Measurements from ENCODE around the gene ENPP5.
"Not testable (repeated sequence)": the region's sequence is repeated elsewhere in the genome, so short reads cannot be mapped to it uniquely, and the experiment has no call there.

The ENPP5 gene

DNA sequence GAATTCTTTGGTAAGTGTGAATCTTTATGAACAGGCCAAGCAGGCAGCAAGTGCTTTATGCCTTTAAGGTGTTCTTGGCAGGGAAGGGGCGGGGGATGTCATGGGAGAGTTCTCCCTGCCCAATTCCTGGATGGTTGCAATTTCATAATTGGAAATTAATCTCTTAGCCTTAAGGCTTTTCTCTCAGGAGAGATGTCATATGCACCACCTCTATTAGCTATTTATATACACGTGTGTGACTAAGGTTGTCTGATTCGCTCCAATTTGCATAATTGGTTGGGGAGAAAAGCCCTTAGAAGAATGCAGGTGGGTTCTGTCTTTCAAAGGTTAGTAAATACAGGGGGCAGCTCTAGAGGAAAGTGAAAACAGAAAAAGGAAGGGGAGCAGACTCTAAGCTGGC is 5.2 kb upstream of the ENPP5 start:
- Histone ChIP-seq H3K36me3 (ENCODE audit: control insufficient read depth, insufficient read depth, low read length) (no peaks in the 10 kb centered on the region), H3K9me3 (ENCODE audit: control insufficient read depth, low read length) (no peaks in the 10 kb centered on the region), H3K4me1 (ENCODE audit: control insufficient read depth, insufficient read depth, low read length, poor library complexity, severe bottlenecking) (peaks cover 2% of the 10 kb centered on the region), H3K27me3 (replicated peaks; ENCODE audit: control insufficient read depth, insufficient read depth, low read length, poor library complexity, severe bottlenecking) (no peaks in the 10 kb centered on the region), H3K4me3 (ENCODE audit: insufficient read depth, low read depth, low read length, poor library complexity, severe bottlenecking) (no peak overlapping the region), H3K27ac (ENCODE audit: insufficient read depth, low read length, poor library complexity, severe bottlenecking) (no peak overlapping the region)
- DNase-seq: no peak

DNA sequence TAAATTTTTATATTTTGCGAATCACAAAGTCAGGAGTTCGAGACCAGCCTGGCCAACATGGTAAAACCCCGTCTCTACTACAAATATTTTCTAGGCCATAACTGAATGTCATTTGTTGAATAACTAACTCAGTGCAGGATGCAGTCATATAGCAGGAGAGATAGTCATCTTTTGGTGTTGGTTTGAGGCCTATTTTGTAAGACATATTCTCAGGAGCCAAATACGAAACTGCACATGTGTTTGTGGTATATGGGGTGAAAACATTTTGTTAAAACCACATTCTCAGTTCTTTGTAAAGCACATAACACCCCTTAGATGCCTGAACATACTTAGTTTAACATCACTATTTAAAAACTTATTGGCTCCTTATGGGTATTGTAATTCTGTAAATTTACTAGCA is 4.7 kb upstream of the ENPP5 start:
- DNase-seq: no peak
- no peak overlapping the region for H3K27ac ChIP-seq (ENCODE audit: insufficient read depth, low read length, poor library complexity, severe bottlenecking)

DNA sequence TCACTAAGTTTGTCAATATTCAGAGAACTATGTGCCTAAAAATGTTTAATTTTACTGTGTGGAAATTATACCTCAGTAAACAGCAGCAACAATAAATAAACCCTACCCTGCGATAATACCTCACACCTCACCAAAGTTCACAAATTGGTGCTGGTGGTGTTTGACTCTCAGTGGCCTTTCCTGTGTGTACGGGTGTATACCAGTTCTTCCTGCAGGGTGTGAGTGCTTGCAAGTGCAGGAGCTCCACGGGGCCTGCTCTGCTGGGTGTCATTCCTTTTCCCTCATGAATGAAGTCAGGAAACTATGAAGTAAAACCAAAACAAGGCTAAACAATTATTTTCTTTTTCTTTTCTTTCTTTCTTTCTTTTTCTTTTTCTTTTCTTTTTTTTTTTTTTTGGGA is 4.1 kb upstream of the ENPP5 start:
- DNase-seq: no peak
- no peak overlapping the region for H3K27ac ChIP-seq (ENCODE audit: insufficient read depth, low read length, poor library complexity, severe bottlenecking)
- H3K9me3 ChIP-seq (ENCODE audit: control insufficient read depth, low read length): no peaks in the 10 kb centered on the region
- H3K4me1 ChIP-seq (ENCODE audit: control insufficient read depth, insufficient read depth, low read length, poor library complexity, severe bottlenecking): peaks cover 9% of the 10 kb centered on the region
- no peaks in the 10 kb centered on the region for H3K27me3 ChIP-seq (replicated peaks; ENCODE audit: control insufficient read depth, insufficient read depth, low read length, poor library complexity, severe bottlenecking)
- no peaks in the 10 kb centered on the region for H3K36me3 ChIP-seq (ENCODE audit: control insufficient read depth, insufficient read depth, low read length)
- H3K4me3 ChIP-seq (ENCODE audit: insufficient read depth, low read depth, low read length, poor library complexity, severe bottlenecking): no peak overlapping the region

More for the DNA sequence above, 4.7 kb upstream of the ENPP5 start:
- no peaks in the 10 kb centered on the region for H3K36me3 ChIP-seq (ENCODE audit: control insufficient read depth, insufficient read depth, low read length)
- H3K9me3 ChIP-seq (ENCODE audit: control insufficient read depth, low read length): no peaks in the 10 kb centered on the region
- H3K4me1 ChIP-seq (ENCODE audit: control insufficient read depth, insufficient read depth, low read length, poor library complexity, severe bottlenecking): peaks cover 6% of the 10 kb centered on the region
- H3K4me3 ChIP-seq (ENCODE audit: insufficient read depth, low read depth, low read length, poor library complexity, severe bottlenecking): no peak overlapping the region
- H3K27me3 ChIP-seq (replicated peaks; ENCODE audit: control insufficient read depth, insufficient read depth, low read length, poor library complexity, severe bottlenecking): no peaks in the 10 kb centered on the region

DNA sequence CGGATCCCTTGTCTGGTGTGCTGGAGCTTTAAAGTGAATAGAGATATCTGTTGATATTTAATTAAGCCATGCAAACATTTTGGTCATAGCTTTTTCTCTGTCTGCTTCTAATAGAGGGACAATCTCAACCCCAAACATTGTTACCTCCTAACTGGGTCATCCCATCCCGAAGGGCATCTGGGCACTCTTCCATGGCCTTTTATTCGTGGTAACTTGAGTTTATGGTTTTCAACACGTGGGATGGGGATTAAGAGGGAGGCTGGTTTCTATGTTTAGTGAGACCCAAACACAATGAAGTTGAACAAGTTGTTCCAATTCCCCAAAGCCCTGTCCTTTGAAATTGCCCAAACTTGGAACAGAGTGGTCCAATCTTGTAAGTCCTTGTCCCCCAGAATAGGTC is 1.4 kb upstream of the ENPP5 start:
- H3K4me3 ChIP-seq (ENCODE audit: insufficient read depth, low read depth, low read length, poor library complexity, severe bottlenecking): no peak overlapping the region
- peaks cover 9% of the 10 kb centered on the region for H3K4me1 ChIP-seq (ENCODE audit: control insufficient read depth, insufficient read depth, low read length, poor library complexity, severe bottlenecking)
- H3K9me3 ChIP-seq (ENCODE audit: control insufficient read depth, low read length): no peaks in the 10 kb centered on the region
- no peak for DNase-seq
- no peak overlapping the region for H3K27ac ChIP-seq (ENCODE audit: insufficient read depth, low read length, poor library complexity, severe bottlenecking)
- no peaks in the 10 kb centered on the region for H3K27me3 ChIP-seq (replicated peaks; ENCODE audit: control insufficient read depth, insufficient read depth, low read length, poor library complexity, severe bottlenecking)
- H3K36me3 ChIP-seq (ENCODE audit: control insufficient read depth, insufficient read depth, low read length): no peaks in the 10 kb centered on the region

DNA sequence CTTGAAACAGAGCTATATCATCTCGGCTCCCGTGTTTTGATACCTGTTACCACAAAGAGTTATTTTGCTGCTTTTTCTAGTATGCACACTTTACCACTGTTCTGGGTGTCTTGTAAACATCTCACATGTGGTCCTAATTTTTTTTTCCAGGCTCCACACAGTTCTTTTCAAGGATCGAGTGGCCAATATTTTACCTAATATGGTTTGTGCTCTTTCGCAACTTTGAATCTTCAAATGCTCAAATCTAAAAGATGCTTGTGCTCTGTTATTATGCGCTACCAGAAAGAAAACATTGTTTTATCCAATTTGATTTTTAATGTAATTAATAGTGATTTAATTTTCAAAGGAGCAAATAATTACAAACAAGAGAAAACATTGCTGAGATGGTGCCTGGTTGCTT is 10.7 kb downstream of the ENPP5 start:
- H3K9me3 ChIP-seq (ENCODE audit: control insufficient read depth, low read length): no peaks in the 10 kb centered on the region
- H3K4me1 ChIP-seq (ENCODE audit: control insufficient read depth, insufficient read depth, low read length, poor library complexity, severe bottlenecking): no peaks in the 10 kb centered on the region
- DNase-seq: no peak
- no peaks in the 10 kb centered on the region for H3K27me3 ChIP-seq (replicated peaks; ENCODE audit: control insufficient read depth, insufficient read depth, low read length, poor library complexity, severe bottlenecking)
- H3K36me3 ChIP-seq (ENCODE audit: control insufficient read depth, insufficient read depth, low read length): no peaks in the 10 kb centered on the region
- H3K27ac ChIP-seq (ENCODE audit: insufficient read depth, low read length, poor library complexity, severe bottlenecking): no peak overlapping the region
- no peak overlapping the region for H3K4me3 ChIP-seq (ENCODE audit: insufficient read depth, low read depth, low read length, poor library complexity, severe bottlenecking)

DNA sequence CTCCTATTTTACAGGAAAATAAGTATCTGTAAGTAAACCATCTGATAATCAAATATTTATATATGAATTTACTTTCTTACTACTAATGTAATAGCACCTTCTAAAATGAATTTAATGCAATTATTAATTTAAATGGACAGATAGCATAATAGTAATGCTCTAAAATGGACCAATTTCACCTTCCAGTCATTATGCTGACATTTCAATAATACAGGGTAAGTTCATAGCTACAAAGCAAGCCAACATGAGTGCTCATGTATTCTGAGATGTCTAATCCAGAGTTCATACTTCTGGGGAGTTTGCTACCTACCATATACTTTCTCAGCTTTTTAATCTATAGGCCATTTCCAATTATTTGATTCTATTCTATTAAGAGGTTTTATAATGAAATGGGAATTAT is 11.6 kb downstream of the ENPP5 start:
- H3K4me1 ChIP-seq (ENCODE audit: control insufficient read depth, insufficient read depth, low read length, poor library complexity, severe bottlenecking): no peaks in the 10 kb centered on the region
- no peak overlapping the region for H3K4me3 ChIP-seq (ENCODE audit: insufficient read depth, low read depth, low read length, poor library complexity, severe bottlenecking)
- H3K9me3 ChIP-seq (ENCODE audit: control insufficient read depth, low read length): no peaks in the 10 kb centered on the region
- H3K27ac ChIP-seq (ENCODE audit: insufficient read depth, low read length, poor library complexity, severe bottlenecking): no peak overlapping the region
- DNase-seq: no peak
- H3K27me3 ChIP-seq (replicated peaks; ENCODE audit: control insufficient read depth, insufficient read depth, low read length, poor library complexity, severe bottlenecking): no peaks in the 10 kb centered on the region
- no peaks in the 10 kb centered on the region for H3K36me3 ChIP-seq (ENCODE audit: control insufficient read depth, insufficient read depth, low read length)

DNA sequence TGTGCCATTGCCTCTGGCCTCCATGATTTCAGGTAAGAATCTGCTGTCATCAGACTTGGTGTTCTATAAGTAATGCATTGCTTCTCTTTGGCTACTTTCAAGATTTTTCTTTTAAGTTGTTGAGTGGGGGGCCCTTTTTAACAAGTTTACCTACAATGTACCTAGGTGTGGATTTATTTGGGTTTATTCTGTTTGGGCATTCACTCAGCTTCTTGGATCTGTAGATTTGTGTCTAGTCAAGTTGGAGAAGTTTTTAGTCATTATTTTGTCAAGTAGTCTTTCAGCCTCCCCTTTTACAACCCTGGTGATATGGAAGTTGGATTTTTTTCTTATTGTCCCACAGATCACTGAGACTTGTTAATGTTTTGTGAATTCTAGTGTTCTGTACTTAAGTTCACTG is 14.1 kb downstream of the ENPP5 start:
- no peak for DNase-seq
- no peaks in the 10 kb centered on the region for H3K27me3 ChIP-seq (replicated peaks; ENCODE audit: control insufficient read depth, insufficient read depth, low read length, poor library complexity, severe bottlenecking)
- H3K4me1 ChIP-seq (ENCODE audit: control insufficient read depth, insufficient read depth, low read length, poor library complexity, severe bottlenecking): no peaks in the 10 kb centered on the region
- H3K27ac ChIP-seq (ENCODE audit: insufficient read depth, low read length, poor library complexity, severe bottlenecking): no peak overlapping the region
- H3K4me3 ChIP-seq (ENCODE audit: insufficient read depth, low read depth, low read length, poor library complexity, severe bottlenecking): no peak overlapping the region
- H3K36me3 ChIP-seq (ENCODE audit: control insufficient read depth, insufficient read depth, low read length): no peaks in the 10 kb centered on the region
- H3K9me3 ChIP-seq (ENCODE audit: control insufficient read depth, low read length): no peaks in the 10 kb centered on the region

DNA sequence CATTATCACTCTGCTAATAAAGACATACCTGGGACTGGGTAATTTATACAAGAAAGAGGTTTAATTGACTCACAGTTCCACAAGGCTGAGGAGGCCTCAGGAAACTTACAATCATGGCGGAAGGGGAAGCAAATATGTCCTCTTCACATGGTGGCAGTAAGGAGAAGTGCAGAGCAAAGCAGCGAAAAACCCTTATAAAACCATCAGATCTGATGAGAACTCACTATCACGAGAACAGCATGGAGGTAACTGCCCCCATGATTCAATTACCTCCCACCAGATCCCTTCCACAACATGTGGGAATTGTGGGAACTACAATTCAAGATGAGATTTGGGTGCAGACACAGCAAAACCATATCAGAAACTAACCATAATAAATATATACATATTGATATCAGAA is 21.7 kb downstream of the ENPP5 start:
- not testable (repeated sequence) for H3K36me3 ChIP-seq (ENCODE audit: control insufficient read depth, insufficient read depth, low read length); H3K4me3 ChIP-seq (ENCODE audit: insufficient read depth, low read depth, low read length, poor library complexity, severe bottlenecking); H3K9me3 ChIP-seq (ENCODE audit: control insufficient read depth, low read length); H3K4me1 ChIP-seq (ENCODE audit: control insufficient read depth, insufficient read depth, low read length, poor library complexity, severe bottlenecking); H3K27me3 ChIP-seq (replicated peaks; ENCODE audit: control insufficient read depth, insufficient read depth, low read length, poor library complexity, severe bottlenecking); H3K27ac ChIP-seq (ENCODE audit: insufficient read depth, low read length, poor library complexity, severe bottlenecking); DNase-seq

DNA sequence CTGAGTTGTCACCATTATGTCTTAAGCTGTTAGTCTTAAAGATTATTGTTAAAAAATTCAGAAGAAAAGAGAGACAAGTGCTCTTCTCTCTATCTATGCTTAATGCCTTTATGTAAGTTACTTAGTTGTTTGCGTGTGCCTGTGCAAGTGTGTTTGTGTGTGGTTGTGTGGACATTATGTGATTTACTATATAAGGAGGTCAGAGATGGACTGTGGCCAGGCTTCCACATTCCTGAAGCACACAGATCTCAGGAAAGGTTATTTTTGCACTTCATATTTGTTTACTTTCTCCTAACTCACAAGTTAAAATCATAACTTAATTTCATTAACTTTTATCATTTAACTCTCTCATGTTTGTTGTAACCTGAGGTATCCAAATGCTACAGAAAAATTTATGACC is 26.5 kb downstream of the ENPP5 start:
- no peaks in the 10 kb centered on the region for H3K36me3 ChIP-seq (ENCODE audit: control insufficient read depth, insufficient read depth, low read length)
- H3K4me3 ChIP-seq (ENCODE audit: insufficient read depth, low read depth, low read length, poor library complexity, severe bottlenecking): no peak overlapping the region
- H3K4me1 ChIP-seq (ENCODE audit: control insufficient read depth, insufficient read depth, low read length, poor library complexity, severe bottlenecking): no peaks in the 10 kb centered on the region
- H3K27ac ChIP-seq (ENCODE audit: insufficient read depth, low read length, poor library complexity, severe bottlenecking): no peak overlapping the region
- H3K27me3 ChIP-seq (replicated peaks; ENCODE audit: control insufficient read depth, insufficient read depth, low read length, poor library complexity, severe bottlenecking): no peaks in the 10 kb centered on the region
- H3K9me3 ChIP-seq (ENCODE audit: control insufficient read depth, low read length): no peaks in the 10 kb centered on the region
- DNase-seq: no peak

DNA sequence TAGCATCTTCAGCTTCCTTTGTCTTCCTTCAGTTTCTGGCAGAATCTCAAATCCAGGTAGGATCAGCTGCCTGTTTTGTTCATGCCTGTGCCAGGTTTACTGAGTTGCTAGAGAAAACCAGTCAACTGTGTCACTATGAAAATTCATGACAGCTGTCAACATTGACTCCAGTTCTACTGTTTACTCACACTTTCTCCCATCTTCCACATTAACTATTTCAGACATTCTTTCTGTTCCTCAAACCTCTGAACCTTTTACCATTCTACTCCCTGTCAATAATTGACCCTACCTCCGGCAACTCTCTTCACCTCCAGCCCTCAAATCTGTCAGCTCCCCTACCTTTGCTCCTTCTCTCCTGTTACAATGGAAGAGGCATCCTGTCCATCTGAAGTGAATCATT is 32.5 kb downstream of the ENPP5 start:
- H3K27me3 ChIP-seq (replicated peaks; ENCODE audit: control insufficient read depth, insufficient read depth, low read length, poor library complexity, severe bottlenecking): no peaks in the 10 kb centered on the region
- no peaks in the 10 kb centered on the region for H3K36me3 ChIP-seq (ENCODE audit: control insufficient read depth, insufficient read depth, low read length)
- H3K27ac ChIP-seq (ENCODE audit: insufficient read depth, low read length, poor library complexity, severe bottlenecking): no peak overlapping the region
- no peak overlapping the region for H3K4me3 ChIP-seq (ENCODE audit: insufficient read depth, low read depth, low read length, poor library complexity, severe bottlenecking)
- H3K4me1 ChIP-seq (ENCODE audit: control insufficient read depth, insufficient read depth, low read length, poor library complexity, severe bottlenecking): no peaks in the 10 kb centered on the region
- no peaks in the 10 kb centered on the region for H3K9me3 ChIP-seq (ENCODE audit: control insufficient read depth, low read length)
- DNase-seq: no peak

DNA sequence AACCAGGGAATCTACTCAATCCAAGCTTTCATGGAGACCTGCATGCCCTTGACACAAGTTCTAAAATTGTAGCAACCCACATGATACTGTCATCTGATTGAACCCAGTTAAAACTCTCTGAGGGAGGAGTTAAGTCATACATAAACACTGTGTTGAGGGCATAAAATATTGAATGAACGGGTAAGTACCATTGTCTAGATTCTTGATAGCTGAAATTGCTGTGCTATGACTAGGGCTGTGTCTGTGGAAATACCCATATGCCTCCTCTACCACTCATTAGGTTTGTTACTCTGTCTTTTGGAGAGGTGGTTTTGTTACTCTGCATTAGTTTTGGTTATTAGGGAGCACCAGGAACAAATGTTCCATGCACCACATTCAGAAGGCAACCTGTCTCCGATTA is 33.4 kb downstream of the ENPP5 start:
- no peak for DNase-seq
- Histone ChIP-seq H3K9me3 (ENCODE audit: control insufficient read depth, low read length) (no peaks in the 10 kb centered on the region), H3K27me3 (replicated peaks; ENCODE audit: control insufficient read depth, insufficient read depth, low read length, poor library complexity, severe bottlenecking) (no peaks in the 10 kb centered on the region), H3K36me3 (ENCODE audit: control insufficient read depth, insufficient read depth, low read length) (no peaks in the 10 kb centered on the region), H3K4me3 (ENCODE audit: insufficient read depth, low read depth, low read length, poor library complexity, severe bottlenecking) (no peak overlapping the region), H3K4me1 (ENCODE audit: control insufficient read depth, insufficient read depth, low read length, poor library complexity, severe bottlenecking) (no peaks in the 10 kb centered on the region), H3K27ac (ENCODE audit: insufficient read depth, low read length, poor library complexity, severe bottlenecking) (no peak overlapping the region)
